ENCODE data around the gene DGCR2.
"Not testable (repeated sequence)": the region's sequence is repeated elsewhere in the genome, so short reads cannot be mapped to it uniquely, and the experiment has no call there.

DGCR2 gene

GRCh38 chr22:19038164-19038546, 84.1 kb downstream of the DGCR2 start:
- DNase-seq: no peak

DNA sequence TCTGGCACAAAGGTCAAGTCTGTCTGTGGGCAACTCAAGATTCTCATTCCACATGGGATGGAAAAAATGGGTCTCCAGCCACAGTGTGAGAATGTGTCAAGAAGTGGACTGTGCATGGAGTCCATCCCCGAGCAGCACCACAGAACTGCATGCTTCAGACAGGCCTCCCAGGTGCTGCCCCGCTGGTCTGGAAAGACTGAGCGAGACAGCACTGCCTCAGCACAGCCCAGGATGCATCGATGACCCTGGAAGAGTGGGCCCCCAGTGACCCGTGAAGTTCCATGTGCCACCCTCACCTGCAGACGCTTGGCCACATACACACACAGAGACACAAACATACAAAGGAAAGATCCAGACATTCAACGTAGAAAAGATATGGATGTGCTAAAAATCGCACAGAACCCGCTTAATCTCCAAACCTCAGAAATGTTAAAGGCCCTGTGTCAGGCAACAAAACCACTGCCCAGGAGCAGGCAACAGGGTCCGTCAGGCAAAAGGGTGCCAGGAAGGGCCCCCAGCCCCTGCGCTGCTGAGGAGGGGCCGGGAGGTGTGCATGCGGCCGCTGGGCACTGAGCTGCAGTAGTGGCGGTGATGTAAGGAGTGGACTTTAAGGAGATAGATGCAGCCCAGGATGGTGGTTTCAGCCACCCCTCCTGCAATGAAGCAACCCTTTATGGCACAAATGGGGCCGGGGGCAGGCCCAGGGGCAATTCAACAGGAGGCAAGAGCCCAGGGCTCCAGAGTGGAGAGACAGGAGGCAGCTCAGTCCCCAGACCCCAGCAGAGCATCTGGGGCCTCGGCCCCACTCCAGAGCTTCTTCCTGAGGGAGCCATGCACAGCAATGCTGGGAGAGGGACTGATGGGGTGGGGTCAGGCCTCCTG, 84.7 kb downstream of the DGCR2 start:
- DNase-seq: no peak

- no peak for DNase-seq
These were observed 85.5 kb downstream of the DGCR2 start for GRCh38 chr22:19036523-19037273.

DNA sequence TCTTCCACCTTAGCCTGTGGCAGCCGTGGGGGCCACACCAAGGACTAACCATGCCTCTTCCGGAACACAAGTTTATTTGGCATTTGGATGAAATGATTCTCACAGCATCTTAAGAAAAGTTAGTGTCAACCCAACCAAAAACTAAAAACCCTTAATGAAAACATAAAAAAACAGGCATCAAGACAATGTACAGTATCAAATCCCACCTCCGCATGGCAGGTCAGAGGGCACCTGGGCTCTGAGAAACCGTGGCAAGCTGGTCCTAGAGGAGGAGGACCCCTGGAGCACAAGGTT, 86.0 kb downstream of the DGCR2 start:
- no peak for DNase-seq

DNA sequence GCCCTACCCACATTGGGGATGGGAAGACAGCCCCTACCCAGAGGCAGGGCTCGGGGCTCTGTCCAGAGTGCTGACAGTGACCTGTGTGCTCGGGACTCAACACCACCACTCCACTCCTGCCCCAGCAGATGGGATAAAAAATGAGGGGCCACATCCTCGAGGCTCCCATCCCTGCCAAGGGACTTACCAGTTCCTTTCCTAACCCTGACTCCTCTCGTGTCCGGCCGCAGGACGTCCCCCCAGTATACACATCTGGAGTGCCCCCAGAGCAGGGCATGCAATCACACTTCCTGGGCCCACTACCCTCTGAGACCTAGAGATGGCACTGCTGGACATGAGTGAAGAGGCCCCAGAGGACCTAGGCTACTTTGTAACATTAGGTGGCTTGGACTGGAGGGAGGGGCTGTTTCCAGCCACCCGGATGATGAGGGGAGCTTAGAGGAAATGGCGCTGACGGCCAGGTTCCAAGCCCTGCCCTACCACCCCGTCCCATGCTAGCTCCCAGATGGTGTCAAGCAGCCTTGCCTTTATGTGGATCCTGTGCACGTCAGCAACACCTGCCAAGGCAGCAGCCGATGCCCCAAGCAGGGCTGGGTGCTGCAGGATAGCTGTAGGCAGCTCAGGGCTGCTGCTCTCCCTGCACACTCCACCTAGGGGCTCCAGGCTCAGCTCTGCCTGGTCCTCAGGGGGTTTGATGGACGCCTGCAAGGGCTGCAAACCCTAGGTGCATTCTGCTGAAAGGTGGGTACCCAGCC, 86.6 kb downstream of the DGCR2 start:
- peak; percentile 52 for DNase-seq

DNA sequence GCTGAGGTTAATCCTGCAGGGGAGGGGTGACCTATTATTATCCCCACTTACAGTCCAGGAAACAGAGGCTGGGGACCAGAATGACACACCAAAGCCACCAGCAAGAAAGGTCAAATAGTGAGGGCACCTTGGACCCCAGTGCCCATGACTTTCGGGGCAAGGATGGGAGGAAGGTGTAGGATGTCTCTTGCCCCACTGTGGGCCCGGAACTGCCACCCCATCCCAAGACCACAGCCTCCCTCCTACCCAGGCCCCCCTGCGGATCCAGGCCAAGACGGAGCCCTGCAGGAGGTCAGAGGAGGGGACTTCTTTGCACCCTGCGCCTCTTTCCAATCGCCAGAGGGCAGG, 87.1 kb downstream of the DGCR2 start:
- DNase-seq: not testable (repeated sequence)

- DNase-seq: not testable (repeated sequence)
These were observed 87.5 kb downstream of the DGCR2 start for GRCh38 chr22:19034724-19035120.

- not testable (repeated sequence) for DNase-seq
These were observed 88.0 kb downstream of the DGCR2 start for GRCh38 chr22:19034031-19034723.

DNA sequence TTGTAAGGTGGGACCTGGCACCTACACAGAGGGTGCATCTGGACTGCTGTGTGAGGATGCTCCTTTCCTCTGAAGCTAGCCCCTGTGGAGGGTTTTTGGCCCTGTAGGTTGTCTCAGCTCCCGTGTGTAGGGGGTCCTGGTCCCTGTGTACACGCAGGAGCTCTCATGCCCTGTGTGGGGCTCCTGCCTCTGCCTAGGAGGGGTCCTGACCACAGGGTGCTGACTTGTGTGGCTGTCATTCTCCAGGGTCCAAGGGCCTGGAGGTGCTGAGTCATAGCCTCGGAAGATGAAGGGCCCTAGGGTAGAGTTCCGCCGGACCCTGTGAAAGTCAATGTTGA, 88.7 kb downstream of the DGCR2 start:
- not testable (repeated sequence) for DNase-seq

GRCh38 chr22:19032898-19033567, 89.2 kb downstream of the DGCR2 start:
- DNase-seq: not testable (repeated sequence)

- DNase-seq: not testable (repeated sequence)
These were observed 89.9 kb downstream of the DGCR2 start for GRCh38 chr22:19032156-19032785.

DNA sequence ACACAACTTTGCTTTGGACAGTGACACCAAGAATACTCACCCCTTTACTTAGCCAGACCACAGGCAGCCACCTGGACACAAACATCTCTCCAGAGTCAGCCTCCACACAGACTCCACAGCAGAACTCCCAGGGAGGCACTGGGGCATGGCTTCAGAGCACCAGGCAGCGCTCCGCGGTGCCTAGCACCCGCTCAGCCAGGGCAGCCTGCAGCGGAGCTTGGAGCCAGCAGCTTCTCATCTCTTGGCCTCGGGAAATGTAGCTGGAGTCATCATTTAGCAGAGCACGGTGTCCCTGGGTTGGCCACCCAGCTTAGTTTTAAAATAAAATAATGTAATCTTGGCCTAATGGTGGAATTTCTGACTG, 91.3 kb downstream of the DGCR2 start:
- not testable (repeated sequence) for DNase-seq

- DNase-seq: not testable (repeated sequence)
These were observed 91.9 kb downstream of the DGCR2 start for GRCh38 chr22:19030226-19030888.

GRCh38 chr22:19029113-19030103, 92.8 kb downstream of the DGCR2 start:
- DNase-seq: not testable (repeated sequence)

DNA sequence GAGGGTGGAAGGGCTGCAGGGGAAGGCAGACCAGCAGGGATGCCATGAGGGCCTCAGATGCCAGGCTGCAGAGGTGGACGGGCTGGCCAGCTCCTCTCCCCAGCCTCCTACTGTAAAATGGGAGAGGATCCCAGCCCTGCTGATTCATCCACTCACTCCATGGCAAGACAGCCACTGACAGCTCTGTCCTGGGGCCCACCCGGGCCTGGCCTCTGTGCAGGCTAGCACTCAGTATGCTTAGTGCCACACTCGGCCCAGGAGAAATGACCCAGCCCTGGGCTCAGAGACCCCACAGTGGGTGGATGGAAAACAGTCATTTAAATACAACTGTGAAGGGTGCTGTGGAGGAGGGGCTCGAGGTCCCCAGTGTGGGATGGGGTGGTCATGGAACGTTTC, 94.2 kb downstream of the DGCR2 start:
- not testable (repeated sequence) for DNase-seq

DNA sequence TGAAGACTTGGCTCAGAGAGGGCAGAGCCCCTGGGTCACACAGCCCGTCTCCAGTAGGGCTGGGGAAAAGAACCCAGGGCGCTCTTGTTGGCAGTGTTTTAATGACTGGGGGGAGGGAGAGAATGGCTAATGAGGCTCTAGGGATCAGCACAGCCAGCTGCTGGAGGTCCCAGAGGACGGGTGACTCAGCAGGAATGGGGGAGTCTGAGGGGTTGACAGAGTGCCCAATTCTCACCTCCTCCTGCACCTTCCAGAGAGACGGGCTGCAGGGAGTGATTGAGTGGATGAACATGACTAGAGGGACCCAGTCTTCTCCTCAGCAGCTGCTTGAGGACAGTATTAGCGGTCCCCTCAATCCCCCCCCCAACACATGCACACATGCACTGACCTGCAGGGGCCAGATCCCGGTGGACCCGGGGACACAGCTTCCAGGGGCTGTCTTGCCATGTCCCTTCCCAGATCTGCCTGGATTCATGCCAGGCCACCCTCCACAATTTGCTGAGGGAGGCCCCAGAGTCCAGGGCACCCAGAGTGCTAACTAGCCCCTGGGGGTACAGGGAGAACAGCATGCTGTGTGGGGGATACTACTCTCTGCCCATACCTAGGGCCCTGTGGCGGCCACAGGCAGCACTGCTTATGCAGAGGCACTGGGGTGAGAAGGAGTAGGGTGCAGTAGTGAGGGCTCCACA, 94.7 kb downstream of the DGCR2 start:
- peak; percentile 49 for DNase-seq

DNA sequence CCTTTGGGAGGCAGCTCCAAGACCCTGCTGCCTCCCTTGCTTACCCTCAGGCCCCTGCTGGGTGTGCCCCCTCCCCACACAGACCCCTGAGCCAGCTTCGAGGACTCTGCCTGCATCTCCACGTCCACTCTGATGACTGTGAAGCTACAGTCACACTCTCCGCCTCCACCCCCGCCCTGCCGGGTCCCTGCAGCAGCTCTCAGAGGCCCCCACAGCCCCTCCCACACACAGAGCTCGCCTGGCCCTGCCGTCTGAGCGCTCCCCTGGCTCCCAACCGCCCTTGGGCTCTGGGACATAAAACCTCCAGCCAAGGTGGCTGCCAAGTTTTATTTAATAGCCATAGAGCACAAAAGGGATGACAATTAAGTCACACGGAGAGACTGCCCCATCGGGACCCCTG, 96.1 kb downstream of the DGCR2 start:
- DNase-seq: not testable (repeated sequence)

GRCh38 chr22:19024956-19025489, 97.2 kb downstream of the DGCR2 start:
- DNase-seq: not testable (repeated sequence)

DNA sequence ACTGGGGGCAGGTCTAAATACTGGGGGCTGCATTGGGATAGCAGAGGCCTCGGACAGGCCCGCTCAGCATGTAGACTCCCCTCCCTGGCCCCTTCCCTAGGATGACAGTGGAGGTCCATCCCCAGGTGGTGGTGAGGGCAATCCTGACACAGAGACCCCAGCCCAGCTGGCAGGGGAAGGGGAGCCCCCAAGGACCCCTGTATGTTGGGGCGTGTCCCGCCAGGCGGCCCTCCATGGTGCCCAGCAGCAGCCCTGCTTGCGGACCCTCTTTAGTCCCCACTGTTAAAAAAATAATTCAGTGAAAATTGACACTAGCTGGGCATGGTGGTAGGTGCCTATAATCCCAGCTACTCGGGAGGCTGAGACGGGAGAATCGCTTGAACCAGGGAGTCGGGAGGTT, 98.3 kb downstream of the DGCR2 start:
- not testable (repeated sequence) for DNase-seq

Data from NCI-H82 (cell line).